ENCODE data around the gene ZNF438.
A peak's percentile ranks its signal among the peaks of the same experiment; 100 is the strongest.
"Not testable (repeated sequence)": the region's sequence is repeated elsewhere in the genome, so short reads cannot be mapped to it uniquely, and the experiment has no call there.

The ZNF438 gene

DNA sequence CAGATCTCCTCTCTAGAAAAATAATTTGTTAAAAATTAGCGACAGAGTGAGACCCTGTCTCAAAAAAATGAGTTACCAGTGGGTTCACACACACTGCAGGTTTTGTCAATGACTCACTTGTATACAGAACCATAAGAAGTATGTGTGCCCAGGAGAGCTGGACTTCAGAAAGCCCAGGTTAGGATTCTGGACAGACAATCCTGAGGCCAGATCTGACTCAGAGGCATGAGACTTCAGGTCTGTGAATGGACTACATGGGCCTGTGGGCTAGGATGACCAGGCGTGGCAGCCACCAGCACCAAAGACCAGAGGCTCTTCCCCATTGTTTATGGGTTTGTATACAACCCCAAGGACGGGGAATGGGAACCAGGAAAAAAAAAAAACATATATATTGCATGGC is 9.3 kb upstream of the ZNF438 start:
- DNase-seq, result no peak

- DNase-seq, result not testable (repeated sequence)
Measured at GRCh38 chr10:31039006-31039405, 7.3 kb upstream of the ZNF438 start.

DNA sequence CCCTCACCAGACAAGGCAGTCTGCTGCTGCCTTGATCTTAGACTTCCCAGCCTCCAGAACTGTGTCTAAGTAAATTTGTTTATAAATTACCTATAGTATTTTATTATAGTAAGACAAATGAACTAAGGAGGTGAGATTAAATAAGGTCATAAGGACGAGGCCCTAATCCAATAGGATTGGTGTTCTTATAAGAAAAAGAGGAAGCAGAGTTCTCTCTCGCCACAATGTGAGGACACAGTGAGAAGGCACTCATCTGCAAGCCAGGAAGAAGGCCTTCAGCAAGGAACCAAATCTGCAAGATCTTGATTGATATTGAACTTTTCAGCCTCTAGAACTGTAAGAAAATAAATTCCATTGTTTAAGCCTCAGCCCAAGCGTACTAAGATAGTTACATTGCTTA is 6.1 kb upstream of the ZNF438 start:
- no peak for DNase-seq

GRCh38 chr10:31036209-31036608 is 4.5 kb upstream of the ZNF438 start:
- peak; percentile 53 for DNase-seq

GRCh38 chr10:31035266-31035798 is 3.7 kb upstream of the ZNF438 start:
- no peak for DNase-seq

- DNase-seq, result peak; percentile 90
Measured at GRCh38 chr10:31034098-31034909, 2.6 kb upstream of the ZNF438 start.

- DNase-seq, result no peak
Measured at GRCh38 chr10:31033147-31033546, 1.5 kb upstream of the ZNF438 start.

DNA sequence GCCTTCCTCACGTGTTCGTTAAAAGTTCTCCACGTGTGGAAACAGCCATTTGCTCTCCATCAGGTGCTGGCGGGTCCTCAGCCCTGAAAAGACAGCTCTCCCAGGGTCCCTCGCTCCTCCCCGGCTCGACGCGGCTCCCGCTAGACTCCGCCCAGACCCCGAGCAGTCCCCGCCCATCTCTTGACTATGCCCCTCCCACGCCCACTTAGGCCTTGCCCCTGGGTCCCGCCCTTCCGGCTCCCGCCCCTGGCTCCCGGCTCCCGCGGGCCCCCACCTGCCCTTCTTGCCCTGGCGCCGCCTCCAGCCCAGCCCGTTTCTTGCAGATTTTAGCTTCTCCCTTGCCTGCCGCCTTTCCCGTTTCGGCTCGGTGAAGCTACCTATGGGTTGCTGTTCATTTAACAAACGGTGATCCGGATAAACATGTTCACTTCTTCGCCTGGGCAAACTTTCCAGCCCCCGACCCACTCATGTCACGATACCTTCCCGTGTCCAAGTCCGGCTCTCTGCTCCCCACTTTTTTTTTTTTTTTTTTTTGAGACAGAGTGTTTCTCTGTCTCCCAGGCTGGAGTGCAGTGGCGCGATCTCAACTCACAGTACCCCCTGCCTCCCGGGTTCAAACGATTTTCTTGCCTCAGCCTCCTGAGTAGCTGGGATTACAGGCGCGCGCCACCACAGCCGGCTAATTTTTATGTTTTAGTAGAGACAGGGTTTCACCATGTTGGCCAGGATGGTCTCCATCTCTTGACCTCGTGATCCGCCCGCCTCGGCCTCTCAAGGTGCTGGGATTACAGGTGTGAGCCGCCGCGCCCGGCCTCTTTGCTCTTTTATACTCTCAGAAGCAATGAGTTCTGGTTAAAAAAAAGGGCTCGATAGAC is 830 bp upstream of the ZNF438 start:
- peak; percentile 92 for DNase-seq

DNA sequence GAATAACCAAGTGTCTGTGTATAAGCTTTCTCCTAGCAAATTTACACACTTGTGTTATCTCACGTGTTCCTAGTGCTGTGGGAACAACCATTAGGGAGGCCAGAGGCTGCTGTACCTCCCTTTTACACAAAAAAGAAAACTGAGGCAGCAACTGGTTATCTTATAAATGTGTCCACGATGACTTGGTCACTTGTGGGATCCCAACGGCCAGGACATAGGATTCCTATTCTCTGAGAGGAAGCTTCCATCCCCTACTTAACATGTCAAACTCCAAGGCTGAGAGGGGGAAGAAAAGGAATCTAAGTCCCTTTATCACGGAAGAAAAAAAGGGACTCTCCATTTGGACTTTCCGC is 484 bp downstream of the ZNF438 start:
- DNase-seq, result no peak

DNA sequence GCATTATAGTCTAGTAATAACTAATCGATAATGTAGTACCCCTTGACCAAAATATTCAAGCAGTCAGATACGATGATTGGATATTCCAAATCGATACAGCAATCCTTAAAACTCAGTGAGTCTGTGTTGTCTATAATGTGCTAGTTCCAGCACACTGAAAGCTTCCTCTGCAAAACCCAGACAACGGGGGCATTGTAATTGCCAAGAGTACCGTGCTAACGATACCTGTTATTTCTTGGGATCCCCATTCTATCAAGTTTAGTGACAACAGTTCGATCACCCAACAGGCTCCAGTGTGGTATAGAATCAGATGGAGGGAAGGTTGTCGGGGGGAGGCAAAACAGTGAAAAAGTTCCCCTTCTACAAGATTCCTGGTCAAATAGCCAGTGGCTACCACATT is 865 bp downstream of the ZNF438 start:
- no peak for DNase-seq

- no peak for DNase-seq
Measured at GRCh38 chr10:31030260-31030659, 1.4 kb downstream of the ZNF438 start.

DNA sequence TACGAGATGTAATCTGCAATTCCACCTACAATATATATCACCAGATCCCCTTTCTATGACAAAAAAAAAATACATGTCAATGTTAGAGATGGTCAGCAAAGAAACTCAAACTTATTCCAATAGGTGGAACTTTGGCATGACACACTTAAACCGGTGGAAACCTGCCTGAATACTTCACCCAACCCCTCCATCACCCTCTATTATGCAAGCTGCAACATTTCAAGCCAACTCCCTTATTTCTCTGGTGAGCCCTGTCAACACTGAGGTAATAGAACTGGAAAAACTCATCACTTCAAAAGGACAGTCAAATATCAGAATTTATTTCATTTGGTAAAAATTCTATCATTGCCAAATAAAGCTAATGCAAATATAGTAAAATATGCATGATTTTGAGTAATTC is 3.6 kb downstream of the ZNF438 start:
- no peak for DNase-seq

DNA sequence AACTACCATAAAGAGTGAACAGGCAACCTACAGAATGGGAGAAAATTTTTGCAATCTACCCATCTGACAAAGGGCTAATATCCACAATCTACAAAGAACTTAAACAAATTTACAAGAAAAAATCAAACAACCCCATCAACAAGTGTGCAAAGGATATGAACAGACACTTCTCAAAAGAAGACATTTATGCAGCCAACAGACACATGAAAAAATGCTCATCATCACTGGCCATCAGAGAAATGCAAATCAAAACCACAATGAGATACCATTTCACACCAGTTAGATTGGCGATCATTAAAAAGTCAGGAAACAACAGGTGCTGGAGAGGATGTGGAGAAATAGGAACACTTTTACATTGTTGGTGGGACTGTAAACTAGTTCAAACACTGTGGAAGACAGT is 5.4 kb downstream of the ZNF438 start:
- not testable (repeated sequence) for DNase-seq

- DNase-seq, result no peak
Measured at GRCh38 chr10:31025142-31025541, 6.5 kb downstream of the ZNF438 start.

DNA sequence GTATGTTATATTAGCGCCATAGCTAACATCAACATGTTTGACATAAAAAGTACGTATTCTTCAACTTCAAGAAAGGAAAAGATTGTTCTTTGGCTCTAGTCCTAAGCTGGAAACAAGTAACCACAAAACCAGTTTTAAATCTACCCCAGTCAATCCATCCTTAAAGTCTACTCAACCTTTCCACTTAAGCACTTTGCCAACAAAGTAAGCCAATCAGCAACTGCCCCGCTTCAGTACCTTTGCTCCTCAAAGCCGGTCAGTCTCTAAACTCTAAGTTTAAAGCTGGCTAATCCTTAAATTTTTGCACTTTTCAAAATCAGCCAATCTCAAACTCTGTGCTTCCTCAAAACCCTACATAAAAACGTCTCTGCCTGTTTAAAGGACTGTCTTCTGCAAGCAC is 8.1 kb downstream of the ZNF438 start:
- no peak for DNase-seq

DNA sequence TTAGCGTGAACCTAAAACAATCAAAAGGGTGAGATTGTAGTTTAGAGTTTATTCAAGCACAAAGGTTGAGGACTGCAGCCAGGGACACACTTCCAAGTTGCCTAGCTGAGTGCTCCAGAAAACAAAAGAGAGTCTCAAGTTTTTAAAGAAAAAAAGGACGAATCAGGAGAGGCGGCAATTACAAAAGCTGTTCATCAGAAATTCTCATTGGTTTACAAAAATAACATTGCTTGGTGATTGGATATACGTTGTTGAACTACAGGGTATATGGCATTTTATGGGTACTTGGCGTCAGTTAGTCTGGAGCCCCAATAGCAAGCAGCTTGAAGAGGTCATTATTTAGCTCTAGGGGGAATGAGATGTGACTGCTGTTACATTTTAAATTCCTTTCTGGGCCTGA is 11.5 kb downstream of the ZNF438 start:
- DNase-seq, result no peak

DNA sequence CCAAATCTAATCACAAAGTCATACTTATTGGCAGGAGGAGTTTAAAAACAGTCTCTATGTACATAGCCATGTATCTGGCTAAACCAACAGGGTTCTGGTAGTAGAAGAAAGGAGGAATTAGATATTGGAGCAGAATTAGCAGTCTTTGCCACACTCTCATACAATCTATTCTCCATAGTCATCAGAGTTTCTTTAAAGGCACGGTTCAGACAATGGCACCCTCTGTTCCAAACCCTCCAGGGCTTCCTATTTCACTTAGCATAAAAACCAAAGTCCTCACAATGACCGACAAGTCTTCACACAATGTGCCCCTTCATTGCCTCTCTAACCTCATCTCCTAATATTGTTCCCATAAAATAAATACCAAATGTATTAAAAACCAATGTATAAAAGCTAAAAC is 12.7 kb downstream of the ZNF438 start:
- no peak for DNase-seq

DNA sequence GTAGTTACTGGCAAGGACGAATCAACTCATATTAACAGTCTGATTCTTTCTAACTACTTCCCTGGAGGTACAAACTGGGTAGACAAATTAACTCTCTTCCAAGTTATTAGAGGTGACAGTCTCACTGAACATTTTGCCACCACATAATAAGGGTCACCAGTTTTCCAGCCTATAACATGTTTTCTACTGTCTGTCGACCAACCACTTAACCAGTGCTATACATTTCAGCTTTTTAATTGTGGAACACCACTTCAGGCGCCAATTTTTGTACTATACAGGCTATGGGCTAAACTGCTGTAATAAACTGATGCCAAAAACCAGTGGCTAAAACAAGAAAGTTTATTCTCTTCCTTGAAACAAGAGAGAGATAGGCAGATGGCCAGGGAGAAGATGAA is 13.3 kb downstream of the ZNF438 start:
- no peak for DNase-seq

DNA sequence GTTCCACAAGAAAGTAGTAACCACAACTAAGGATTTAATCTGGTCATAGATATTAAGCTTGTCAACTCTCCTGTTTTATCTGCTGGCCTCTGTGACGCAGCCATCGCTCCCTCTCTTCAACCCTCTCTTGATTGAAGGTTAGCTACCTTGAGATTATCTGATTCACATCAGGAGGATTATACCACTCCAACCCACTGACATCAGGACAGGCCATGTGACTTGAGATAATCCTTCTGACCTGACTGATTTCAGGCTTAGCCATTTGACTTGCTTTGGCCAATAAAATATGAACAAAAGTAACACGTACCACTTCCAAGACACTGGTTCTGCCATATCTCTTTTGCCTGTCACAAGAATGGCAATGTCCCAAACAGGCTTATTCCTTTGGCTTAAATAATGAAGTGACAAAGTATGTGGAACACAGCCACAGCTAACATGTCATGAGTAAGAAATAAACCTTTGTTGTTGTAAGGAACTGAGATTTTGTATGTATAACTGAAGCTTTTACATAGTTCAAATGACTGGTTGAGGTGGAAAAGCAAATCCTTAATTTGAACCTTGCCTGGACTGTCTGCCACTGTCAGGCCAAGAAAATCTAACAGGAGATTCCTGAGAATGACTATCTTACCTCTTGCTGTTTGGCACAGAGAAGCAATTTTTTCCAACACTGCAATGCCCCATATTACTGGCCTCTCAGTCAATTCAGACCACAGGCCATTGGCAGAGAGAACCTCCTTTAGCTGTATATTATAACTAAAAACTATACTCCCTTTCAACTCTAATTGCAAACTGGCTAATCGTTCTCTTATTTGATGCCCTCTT is 13.9 kb downstream of the ZNF438 start:
- DNase-seq, result peak; percentile 42

DNA sequence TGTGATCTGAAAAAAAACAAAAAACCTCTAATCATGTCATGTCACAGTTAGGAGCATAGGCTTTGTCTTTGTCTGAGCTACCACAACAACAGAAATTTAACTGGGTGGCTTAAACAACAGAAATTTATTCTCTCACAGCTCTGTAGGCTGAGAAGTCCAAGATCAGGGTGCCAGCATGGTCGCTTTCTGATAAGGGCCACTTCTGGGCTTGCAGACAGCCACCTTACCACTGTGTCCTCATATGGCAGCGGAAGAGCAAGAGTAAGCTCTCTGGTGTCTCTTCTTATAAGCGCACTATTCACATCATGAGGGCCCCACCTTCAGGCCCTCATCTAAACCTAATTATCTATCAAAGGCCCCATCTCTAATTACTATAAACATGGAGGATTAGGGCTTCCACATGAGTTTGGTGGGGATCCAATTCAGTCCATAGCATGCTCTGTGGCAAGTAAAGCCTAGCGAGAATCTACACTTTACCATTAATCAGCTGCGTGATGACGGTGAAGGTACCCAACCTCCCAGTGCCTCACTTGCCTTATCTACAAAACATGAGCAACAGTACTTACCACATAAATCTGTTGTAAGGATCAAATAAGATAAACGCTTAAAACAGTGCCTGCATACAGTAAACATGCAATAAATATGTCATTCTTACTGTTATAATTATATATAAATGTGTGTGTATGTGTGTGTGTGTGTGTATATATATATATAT is 17.3 kb downstream of the ZNF438 start:
- DNase-seq, result no peak

- DNase-seq, result no peak
Measured at GRCh38 chr10:31013331-31013730, 18.3 kb downstream of the ZNF438 start.

DNA sequence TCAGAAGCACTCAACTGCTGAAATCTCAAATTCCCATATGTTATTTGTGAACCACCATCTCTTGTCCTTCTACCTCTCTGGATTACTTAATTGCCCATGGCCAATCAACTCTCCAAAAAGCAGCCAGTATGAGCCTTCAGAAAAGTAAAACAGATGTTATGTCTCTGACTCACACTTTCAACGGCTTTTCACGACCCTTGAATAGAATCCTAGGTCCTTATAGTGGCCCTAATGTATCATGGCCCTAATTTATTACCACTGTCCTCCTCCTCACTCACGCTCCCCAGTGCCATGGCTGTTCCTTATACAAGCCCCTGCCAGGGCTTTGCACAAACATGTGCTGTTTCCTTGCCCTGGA is 20.0 kb downstream of the ZNF438 start:
- no peak for DNase-seq

Measured in fibroblast of skin of back (primary cell).